Upper lobe of left lung (tissue), 4 donors: Measurements from ENCODE around the gene ZDHHC13.

Experiments
- CTCF ChIP-seq, 6 experiments: fragments of 450-650 bp in 4 of 6; fragments of 200-600 bp in 2 of 6; sonication (generic) in 2 of 6; IDR thresholded peaks; one replicate each; pipeline ENCODE4 v1.5.1; 2016 to 2019; ENCODE audit warnings: antibody characterized with exemption in 6 of 6
- EP300 ChIP-seq, 4 donors: sonication (generic); formaldehyde crosslinking; IDR thresholded peaks; one replicate each; pipeline ENCODE4 v1.5.1; 2017; ENCODE audit warnings: antibody characterized with exemption in 4 of 4, control low read depth in 2 of 4
- POLR2A ChIP-seq, 4 donors: fragments of 450-650 bp; IDR thresholded peaks; one replicate each; pipeline ENCODE4 v1.5.1; 2016 to 2017; ENCODE audit warnings: antibody characterized with exemption in 4 of 4, mild to moderate bottlenecking in 2 of 4
- POLR2AphosphoS5 ChIP-seq, 2 donors: sonication (generic); formaldehyde crosslinking; IDR thresholded peaks; one replicate each; pipeline ENCODE4 v1.5.1; 2017; ENCODE audit warnings: antibody characterized with exemption in 2 of 2

GRCh38 chr11:19173964-19174638 is 57.1 kb downstream of the ZDHHC13 start:
- TF ChIP-seq CTCF (IDR thresholded peaks at IDR 0.05), result no peak
- no peak for TF ChIP-seq POLR2A (IDR thresholded peaks at IDR 0.05)
- no peak for TF ChIP-seq POLR2AphosphoS5 (IDR thresholded peaks at IDR 0.05)
- no peak for TF ChIP-seq EP300 (IDR thresholded peaks at IDR 0.05)
